PFSK-1 (cell line): Measurements from ENCODE around the gene TLX3.

Source experiments
- FOXP2 ChIP-seq: optimal IDR thresholded peaks from 2 replicates; pipeline ENCODE3; 2011; ENCODE audit warnings: borderline replicate concordance, control low read depth, inconsistent platforms; ENCODE audit not compliant: insufficient read depth; ENCODE audit errors: extremely low read length, extremely low read depth
- POLR2AphosphoS5 ChIP-seq: IDR thresholded peaks from 2 replicates; pipeline ENCODE4 v1.6.1; 2012; ENCODE audit warnings: low read depth, mild to moderate bottlenecking, control low read depth, low read length, moderate library complexity
- REST ChIP-seq, 2 experiments: IDR thresholded peaks; 2 replicates each; pipeline versions ENCODE4 v1.6.1 to v1.8.0; 2011 to 2012; ENCODE audit warnings: low read depth in 2 of 2, low read length in 2 of 2, control low read depth in 1 of 2, inconsistent platforms in 1 of 2, mild to moderate bottlenecking in 1 of 2, moderate library complexity in 1 of 2; ENCODE audit not compliant: insufficient read depth in 1 of 2
- SIN3A ChIP-seq: IDR thresholded peaks from 2 replicates; pipeline ENCODE4 v1.6.1; 2012; ENCODE audit warnings: mild to moderate bottlenecking, low read length, moderate library complexity, borderline replicate concordance; ENCODE audit not compliant: insufficient read depth
- TAF1 ChIP-seq: IDR thresholded peaks from 2 replicates; pipeline ENCODE4 v1.6.1; 2012; ENCODE audit warnings: low read length, control low read depth, borderline replicate concordance; ENCODE audit not compliant: insufficient read depth

TLX3 gene

GRCh38 chr5:171306781-171307591 is 2.1 kb upstream of the TLX3 start:
- no peak for TF ChIP-seq REST (IDR thresholded peaks at IDR 0.05; ENCODE audit: insufficient read depth in 1 of 2, low read depth in 2 of 2, low read length in 2 of 2)
- no peak for TF ChIP-seq SIN3A
- no peak for TF ChIP-seq TAF1
- no peak for TF ChIP-seq POLR2AphosphoS5
- TF ChIP-seq FOXP2: no peak

GRCh38 chr5:171307789-171308452 is 1.1 kb upstream of the TLX3 start:
- no peak for TF ChIP-seq REST (IDR thresholded peaks at IDR 0.05; ENCODE audit: insufficient read depth in 1 of 2, low read depth in 2 of 2, low read length in 2 of 2)
- TF ChIP-seq SIN3A: no peak
- TF ChIP-seq FOXP2: no peak
- TF ChIP-seq POLR2AphosphoS5: no peak
- no peak for TF ChIP-seq TAF1

- TF ChIP-seq TAF1: no peak
- TF ChIP-seq REST (IDR thresholded peaks at IDR 0.05; ENCODE audit: insufficient read depth in 1 of 2, low read depth in 2 of 2, low read length in 2 of 2): no peak
- TF ChIP-seq SIN3A: no peak
- no peak for TF ChIP-seq FOXP2
- TF ChIP-seq POLR2AphosphoS5: no peak
Measured at GRCh38 chr5:171309276-171310211, 496 bp downstream of the TLX3 start.

- TF ChIP-seq FOXP2: no peak
- no peak for TF ChIP-seq SIN3A
- TF ChIP-seq TAF1: no peak
- TF ChIP-seq REST (IDR thresholded peaks at IDR 0.05; ENCODE audit: insufficient read depth in 1 of 2, low read depth in 2 of 2, low read length in 2 of 2): no peak
- TF ChIP-seq POLR2AphosphoS5: no peak
Measured at GRCh38 chr5:171310212-171310818, 1.3 kb downstream of the TLX3 start.
